Effector memory CD8-positive, alpha-beta T cell (primary cell): ENCODE data around the gene DBH.

ENCODE experiments used
- ATAC-seq: fragments of 150-1000 bp; cut with Tn5 transposase; replicated peaks from 2 replicates; pipeline ENCODE4 v1.10.0; 2021; ENCODE audit warnings: mild to moderate bottlenecking, moderate library complexity
- DNase-seq, 3 experiments: peaks; one replicate each; pipeline ENCODE4 v3.0.0; 2021
- H3K27ac Mint-ChIP-seq, 2 donors: one replicate each; pipeline ENCODE4 v1.8.0; 2022; ENCODE audit warnings: mild to moderate bottlenecking in 2 of 2, mixed read lengths in 2 of 2, moderate library complexity in 2 of 2
- H3K27me3 Mint-ChIP-seq, 2 donors: one replicate each; pipeline ENCODE4 v1.8.0; 2022; ENCODE audit warnings: mixed read lengths in 2 of 2
- H3K36me3 Mint-ChIP-seq: one replicate; pipeline ENCODE4 v1.8.0; 2022; ENCODE audit warnings: mild to moderate bottlenecking, moderate library complexity, mixed read lengths; ENCODE audit not compliant: insufficient read depth
- H3K4me1 Mint-ChIP-seq, 2 donors: one replicate each; pipeline ENCODE4 v1.8.0; 2022; ENCODE audit warnings: low read depth in 2 of 2, mixed read lengths in 2 of 2
- H3K4me3 Mint-ChIP-seq, 2 donors: one replicate each; pipeline ENCODE4 v1.8.0; 2022; ENCODE audit warnings: mild to moderate bottlenecking in 2 of 2, mixed read lengths in 2 of 2, moderate library complexity in 2 of 2
- H3K9me3 Mint-ChIP-seq, 2 donors: one replicate each; pipeline ENCODE4 v1.8.0; 2022; ENCODE audit warnings: mixed read lengths in 2 of 2

The DBH gene

DNA sequence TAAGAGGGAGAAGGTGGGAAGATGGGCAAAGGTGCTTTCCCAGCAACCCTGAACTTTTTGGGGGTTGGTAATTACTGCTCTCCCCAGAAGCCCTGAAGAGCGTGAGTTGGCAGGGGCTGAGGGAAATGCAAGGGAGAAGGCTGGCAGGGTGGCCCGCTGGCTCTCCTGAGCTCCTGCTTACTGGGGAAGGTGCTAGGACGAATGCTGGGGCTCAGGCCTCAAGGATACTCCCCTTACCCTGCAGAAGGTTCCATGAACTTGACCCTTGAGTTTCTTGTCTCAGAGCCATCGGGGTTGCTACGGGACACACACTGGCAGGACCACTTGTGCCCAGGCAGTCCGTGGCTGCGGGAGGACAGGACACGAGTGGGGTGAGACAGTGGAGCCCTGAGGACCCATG, 28.2 kb upstream of the DBH start:
- peaks cover 65 to 94% of the 10 kb centered on the region in 2 donors for H3K27me3 Mint-ChIP-seq
- peaks cover 0 to 5% of the 10 kb centered on the region in 2 donors for H3K4me1 Mint-ChIP-seq
- DNase-seq: no peak
- H3K9me3 Mint-ChIP-seq: no peaks in the 10 kb centered on the region
- H3K27ac Mint-ChIP-seq: no peak overlapping the region
- no peaks in the 10 kb centered on the region for H3K36me3 Mint-ChIP-seq
- H3K4me3 Mint-ChIP-seq: peak overlapping the region in 1 of 2 donors; percentile 5
- ATAC-seq: no peak

DNA sequence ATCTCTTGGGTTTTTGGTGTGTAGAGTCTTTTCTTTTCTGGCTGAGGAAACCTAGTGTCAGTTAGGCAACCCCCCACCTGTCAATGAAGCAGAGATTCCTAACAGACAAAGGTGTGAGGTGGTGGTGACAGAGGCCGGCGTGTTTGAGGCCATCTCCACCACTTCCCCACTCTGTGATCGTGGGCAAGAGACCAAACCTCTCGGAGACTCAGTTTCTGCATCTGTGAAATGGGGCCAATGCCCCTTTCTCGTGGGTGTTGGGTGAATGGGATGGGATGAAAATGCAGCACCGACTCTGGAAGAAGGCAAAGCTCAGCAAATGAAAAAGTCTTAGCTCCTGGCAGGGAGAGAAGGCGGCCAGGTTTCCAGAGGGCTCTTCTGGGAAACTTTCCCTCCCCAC, 27.8 kb upstream of the DBH start:
- Mint-ChIP-seq H3K27ac (no peak overlapping the region), H3K4me3 (peak overlapping the region in 1 of 2 donors; percentile 5), H3K36me3 (no peaks in the 10 kb centered on the region)

DNA sequence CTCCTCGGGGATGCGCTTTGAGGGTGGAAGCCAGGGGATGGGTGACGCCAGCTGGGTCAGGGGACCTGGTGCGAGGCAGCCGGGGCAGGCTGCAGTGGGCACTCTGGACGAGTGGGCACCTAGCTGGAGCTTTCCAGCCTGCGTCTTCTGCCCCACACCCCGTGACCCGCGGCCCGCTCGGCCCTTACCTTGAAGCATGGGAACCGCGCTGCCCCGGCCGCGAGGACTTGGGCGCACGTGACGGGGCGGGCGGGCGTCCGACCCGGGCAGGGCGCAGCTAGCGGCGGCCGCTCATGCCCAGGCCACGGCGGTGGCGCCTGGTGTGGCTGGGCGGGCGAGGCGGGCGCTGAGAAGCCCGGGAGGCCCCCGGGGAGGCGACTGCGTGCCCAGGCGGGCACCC, 27.3 kb upstream of the DBH start:
- DNase-seq: no peak
- no peaks in the 10 kb centered on the region for H3K9me3 Mint-ChIP-seq
- H3K4me3 Mint-ChIP-seq: no peak overlapping the region
- H3K27me3 Mint-ChIP-seq: peaks cover 72 to 94% of the 10 kb centered on the region in 2 donors
- H3K36me3 Mint-ChIP-seq: no peaks in the 10 kb centered on the region
- no peak overlapping the region for H3K27ac Mint-ChIP-seq
- no peak for ATAC-seq
- H3K4me1 Mint-ChIP-seq: peaks cover 0 to 5% of the 10 kb centered on the region in 2 donors

More for the DNA sequence above, 27.8 kb upstream of the DBH start:
- no peaks in the 10 kb centered on the region for H3K9me3 Mint-ChIP-seq
- ATAC-seq (no peak), DNase-seq (no peak)
- peaks cover 0 to 5% of the 10 kb centered on the region in 2 donors for H3K4me1 Mint-ChIP-seq
- peaks cover 69 to 94% of the 10 kb centered on the region in 2 donors for H3K27me3 Mint-ChIP-seq

DNA sequence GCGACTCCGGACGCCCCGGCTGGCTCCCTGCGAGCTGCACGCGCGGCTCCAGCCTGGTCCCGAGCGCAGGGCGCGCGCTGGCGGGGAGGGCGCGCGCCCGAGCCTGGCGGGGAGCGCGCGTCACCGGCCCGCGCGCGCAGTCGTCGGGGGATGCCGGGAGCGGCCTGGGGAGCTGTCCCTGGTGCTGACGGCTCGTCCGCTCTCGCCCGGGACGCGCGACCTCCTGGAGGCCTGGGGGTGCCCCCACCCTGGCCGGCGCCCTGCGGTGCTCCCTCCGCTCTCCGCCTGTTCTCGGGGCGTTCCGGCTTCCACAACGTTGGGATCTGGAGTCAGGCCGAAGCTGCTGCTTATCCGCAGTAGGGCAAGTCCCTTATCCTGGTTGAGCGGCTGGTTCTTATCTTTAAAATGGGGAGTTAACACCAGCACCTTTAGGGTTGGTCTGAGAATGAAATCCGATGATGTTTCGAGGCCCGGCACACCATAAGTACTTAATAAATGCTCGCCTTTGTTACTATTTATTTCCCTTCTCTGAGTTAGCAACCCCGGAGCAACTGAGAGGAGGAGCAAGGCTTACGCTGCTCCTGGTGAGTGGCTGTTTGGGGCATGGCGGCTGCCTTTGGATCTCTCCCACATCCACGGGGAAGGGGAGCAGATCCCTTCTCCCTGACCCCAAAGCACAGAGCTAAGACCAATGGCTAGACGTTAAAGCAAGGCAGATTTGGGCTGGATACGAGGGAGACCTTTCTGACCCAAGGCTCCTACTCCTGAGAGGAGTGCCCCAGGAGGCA, 26.7 kb upstream of the DBH start, which contains the start of gene FAM163B:
FAM163B (minus strand) TSS at position 79 of the 788 bp plus-strand sequence. CDS start 29,166 bp downstream, outside the sequence.
- no peak within 1 kb of the TSS for H3K27ac Mint-ChIP-seq
- H3K36me3 Mint-ChIP-seq: no peaks in the 10 kb centered on the region
- peak within 1 kb of the TSS in 1 of 2 donors; percentile 5 for H3K4me3 Mint-ChIP-seq
- H3K27me3 Mint-ChIP-seq: peaks cover 71 to 94% of the 10 kb centered on the region in 2 donors
- peaks cover 0 to 5% of the 10 kb centered on the region in 2 donors for H3K4me1 Mint-ChIP-seq
- DNase-seq: no peak
- no peaks in the 10 kb centered on the region for H3K9me3 Mint-ChIP-seq
- ATAC-seq: no peak

- Mint-ChIP-seq H3K9me3 (no peaks in the 10 kb centered on the region), H3K36me3 (no peaks in the 10 kb centered on the region), H3K4me3 (no peak overlapping the region), H3K27ac (no peak overlapping the region), H3K27me3 (peaks cover 62 to 94% of the 10 kb centered on the region in 2 donors), H3K4me1 (no peaks in the 10 kb centered on the region)
- DNase-seq: no peak
- no peak for ATAC-seq
Observed at GRCh38 chr9:133610845-133611244, 25.3 kb upstream of the DBH start.

DNA sequence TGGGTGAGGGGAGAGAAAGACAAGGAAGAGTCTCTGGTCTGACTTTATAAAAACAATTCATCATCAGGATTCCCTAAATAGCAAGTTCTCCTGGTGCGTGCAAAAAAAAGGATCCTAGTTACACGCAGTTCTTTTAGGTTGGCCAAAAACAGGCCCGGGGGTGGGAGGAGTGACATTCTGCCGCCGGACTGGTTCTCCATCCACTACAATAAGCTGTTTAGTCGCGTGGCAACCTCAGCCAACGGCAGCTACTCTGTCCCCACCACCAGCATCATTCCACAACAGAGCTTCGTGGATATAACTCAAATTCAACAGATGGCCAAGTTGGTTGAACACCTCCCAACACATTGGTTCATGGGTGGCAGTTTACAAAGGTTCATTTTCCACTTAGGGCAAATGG, 24.1 kb upstream of the DBH start:
- DNase-seq (no peak), ATAC-seq (no peak)
- H3K27ac Mint-ChIP-seq: no peak overlapping the region
- H3K4me3 Mint-ChIP-seq: no peak overlapping the region
- no peaks in the 10 kb centered on the region for H3K36me3 Mint-ChIP-seq
- H3K4me1 Mint-ChIP-seq: no peaks in the 10 kb centered on the region
- peaks cover 50 to 94% of the 10 kb centered on the region in 2 donors for H3K27me3 Mint-ChIP-seq
- H3K9me3 Mint-ChIP-seq: no peaks in the 10 kb centered on the region

- Mint-ChIP-seq H3K4me3 (no peak overlapping the region), H3K36me3 (no peaks in the 10 kb centered on the region), H3K4me1 (no peaks in the 10 kb centered on the region), H3K9me3 (no peaks in the 10 kb centered on the region), H3K27ac (no peak overlapping the region), H3K27me3 (peaks cover 45 to 94% of the 10 kb centered on the region in 2 donors)
- ATAC-seq: no peak
- DNase-seq: no peak
Observed at GRCh38 chr9:133612816-133613215, 23.3 kb upstream of the DBH start.

DNA sequence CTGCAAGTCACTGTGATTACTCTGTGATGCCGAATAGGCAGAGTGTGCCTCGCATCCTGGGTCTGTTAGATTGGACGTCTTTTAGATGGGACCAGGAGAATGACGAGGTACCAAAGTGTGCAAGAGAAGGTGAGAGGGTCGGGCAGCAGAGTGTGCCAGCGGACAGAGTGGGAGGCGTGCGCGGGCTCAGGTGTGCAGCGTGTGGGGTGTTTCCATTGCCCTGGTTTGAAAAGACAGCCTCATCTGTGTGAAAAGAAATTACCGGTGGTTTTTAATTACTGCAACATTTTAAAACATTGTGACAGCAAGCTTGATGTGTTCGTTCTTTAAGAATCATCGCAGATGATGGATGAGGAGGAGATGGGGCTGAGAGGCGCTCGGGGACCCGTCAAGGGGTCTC, 22.7 kb upstream of the DBH start:
- Mint-ChIP-seq H3K9me3 (no peaks in the 10 kb centered on the region), H3K4me1 (no peaks in the 10 kb centered on the region), H3K4me3 (no peak overlapping the region), H3K27ac (no peak overlapping the region), H3K27me3 (peaks cover 41 to 94% of the 10 kb centered on the region in 2 donors), H3K36me3 (peaks cover 1% of the 10 kb centered on the region)
- ATAC-seq: no peak
- no peak for DNase-seq

GRCh38 chr9:133614056-133614455, 22.1 kb upstream of the DBH start:
- Mint-ChIP-seq H3K27ac (no peak overlapping the region), H3K36me3 (peaks cover 3% of the 10 kb centered on the region), H3K27me3 (peaks cover 40 to 95% of the 10 kb centered on the region in 2 donors), H3K9me3 (no peaks in the 10 kb centered on the region), H3K4me1 (peaks cover 2 to 4% of the 10 kb centered on the region in 2 donors), H3K4me3 (no peak overlapping the region)
- no peak for DNase-seq
- ATAC-seq: no peak

DNA sequence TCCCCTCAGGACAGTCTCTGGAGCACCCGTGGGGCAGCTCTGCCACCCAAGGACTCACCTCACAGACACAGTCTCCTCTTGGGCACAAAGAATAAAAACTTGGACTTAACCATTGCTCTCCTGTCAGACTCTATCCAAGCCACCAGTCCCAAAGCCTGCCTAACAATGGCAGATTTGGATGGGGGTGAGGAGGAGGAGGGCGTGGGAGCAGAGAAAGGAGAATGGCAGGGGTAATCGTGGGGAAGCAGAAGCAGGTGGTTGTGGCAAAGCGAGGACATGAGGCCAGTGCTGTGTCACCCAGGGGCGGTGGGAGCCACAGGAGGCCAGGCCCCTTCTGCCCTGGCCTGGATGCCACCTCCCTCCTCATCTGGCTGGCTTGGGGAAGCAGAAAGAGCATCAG, 21.5 kb upstream of the DBH start:
- Mint-ChIP-seq H3K27me3 (peaks cover 37 to 92% of the 10 kb centered on the region in 2 donors), H3K9me3 (no peaks in the 10 kb centered on the region), H3K27ac (no peak overlapping the region), H3K4me3 (no peak overlapping the region), H3K36me3 (peaks cover 3% of the 10 kb centered on the region), H3K4me1 (peaks cover 4 to 8% of the 10 kb centered on the region in 2 donors)
- DNase-seq (no peak), ATAC-seq (no peak)

DNA sequence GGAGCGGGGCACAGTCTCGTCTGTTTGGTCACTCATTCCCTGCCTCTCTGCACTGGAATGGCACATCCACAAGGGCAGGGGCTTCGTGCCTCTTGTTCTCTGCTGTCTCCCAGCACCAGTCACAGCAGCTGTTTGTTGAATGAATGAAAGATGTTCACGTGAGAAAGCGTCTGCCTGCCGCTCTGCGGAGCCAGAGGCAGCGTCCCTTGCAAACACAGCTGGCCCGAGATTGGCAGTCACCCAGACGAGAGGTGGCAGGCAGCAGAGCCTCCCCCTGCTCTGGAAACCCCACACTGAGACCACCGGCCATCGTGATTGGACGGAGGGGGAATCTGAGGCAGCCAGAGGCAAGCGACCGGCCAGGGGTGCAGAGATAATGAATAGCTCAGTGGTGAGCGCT, 21.0 kb upstream of the DBH start:
- H3K9me3 Mint-ChIP-seq: no peaks in the 10 kb centered on the region
- ATAC-seq (no peak), DNase-seq (no peak)
- peaks cover 8 to 13% of the 10 kb centered on the region in 2 donors for H3K4me1 Mint-ChIP-seq
- peaks cover 32 to 87% of the 10 kb centered on the region in 2 donors for H3K27me3 Mint-ChIP-seq
- H3K27ac Mint-ChIP-seq: no peak overlapping the region
- peaks cover 3% of the 10 kb centered on the region for H3K36me3 Mint-ChIP-seq
- no peak overlapping the region for H3K4me3 Mint-ChIP-seq

- no peak overlapping the region for H3K27ac Mint-ChIP-seq
- no peak overlapping the region for H3K4me3 Mint-ChIP-seq
- DNase-seq (no peak), ATAC-seq (no peak)
- H3K27me3 Mint-ChIP-seq: peaks cover 27 to 82% of the 10 kb centered on the region in 2 donors
- H3K9me3 Mint-ChIP-seq: no peaks in the 10 kb centered on the region
- peaks cover 3% of the 10 kb centered on the region for H3K36me3 Mint-ChIP-seq
- peaks cover 9 to 17% of the 10 kb centered on the region in 2 donors for H3K4me1 Mint-ChIP-seq
Observed at GRCh38 chr9:133615606-133616188, 20.5 kb upstream of the DBH start.

- peaks cover 15 to 72% of the 10 kb centered on the region in 2 donors for H3K27me3 Mint-ChIP-seq
- ATAC-seq: no peak
- peaks cover 3% of the 10 kb centered on the region for H3K36me3 Mint-ChIP-seq
- no peaks in the 10 kb centered on the region for H3K9me3 Mint-ChIP-seq
- DNase-seq: no peak
- H3K4me1 Mint-ChIP-seq: peaks cover 13 to 19% of the 10 kb centered on the region in 2 donors
- H3K27ac Mint-ChIP-seq: no peak overlapping the region
- no peak overlapping the region for H3K4me3 Mint-ChIP-seq
Observed at GRCh38 chr9:133616643-133617405, 19.3 kb upstream of the DBH start.
